Esophagus muscularis mucosa (tissue), 4 donors: ENCODE measurements around the gene ETFB. TPM values are rescaled to one million over a fixed set of nuclear protein-coding genes. Genes with fewer than 3 reads are reported as not detected.

ENCODE experiments used
- DNase-seq: peaks from one replicate; pipeline ENCODE4 v3.0.0-alpha.2; 2017; ENCODE audit errors: extremely low spot score
- H3K27ac ChIP-seq, 4 donors: fragments of 200-600 bp; sonication (generic); replicated peaks in 1 of 4; 1 replicate in 3 of 4; 2 replicates in 1 of 4; pipeline ENCODE4 v1.5.1; 2016 to 2019; ENCODE audit warnings: mild to moderate bottlenecking in 1 of 4
- H3K27me3 ChIP-seq, 4 donors: fragments of 200-600 bp; sonication (generic); one replicate each; pipeline versions ENCODE4 v1.5.1 to v1.6.0; 2016 to 2019
- H3K36me3 ChIP-seq, 4 donors: fragments of 200-600 bp; sonication (generic); one replicate each; pipeline ENCODE4 v1.5.1; 2016 to 2019
- H3K4me1 ChIP-seq, 4 donors: fragments of 200-600 bp; sonication (generic); one replicate each; pipeline ENCODE4 v1.5.1; 2016 to 2019
- H3K4me3 ChIP-seq, 4 donors: fragments of 200-600 bp; sonication (generic); 1 replicate in 2 of 4; 2 replicates in 2 of 4; pipeline ENCODE4 v1.5.1; 2016 to 2019; ENCODE audit warnings: mild to moderate bottlenecking in 4 of 4, moderate library complexity in 1 of 4
- H3K9me3 ChIP-seq, 4 donors: fragments of 200-600 bp; sonication (generic); 1 replicate in 3 of 4; 2 replicates in 1 of 4; pipeline ENCODE4 v1.5.1; 2016 to 2019
- EP300 ChIP-seq: sonication (generic); formaldehyde crosslinking; IDR thresholded peaks from one replicate; pipeline ENCODE4 v1.6.1; 2017; ENCODE audit warnings: antibody characterized with exemption
- POLR2A ChIP-seq: fragments of 450-650 bp; IDR thresholded peaks from one replicate; pipeline ENCODE4 v1.6.1; 2017; ENCODE audit warnings: antibody characterized with exemption, moderate library complexity, mild to moderate bottlenecking, low read depth
- POLR2AphosphoS5 ChIP-seq, 2 donors: sonication (generic); formaldehyde crosslinking; IDR thresholded peaks; one replicate each; pipeline ENCODE4 v1.6.1; 2017; ENCODE audit warnings: antibody characterized with exemption in 2 of 2
- WGBS: methylation state at CpG from one replicate; pipeline ENCODE4 v1.1.5; 2018; 5-methylcytosine and 5-hydroxymethylcytosine counted together
- intact Hi-C: fragments of 100-400 bp; cut with DNase I; formaldehyde crosslinking; loops from one replicate; pipeline ENCODE4 v1.15.1; 2023
- total RNA-seq, 4 donors: library from RNA; depleted of rRNA; stranded (reverse); fragments of >200 nt; gene quantifications; one replicate each; pipeline versions ENCODE4 v1.1.0 to v1.2.1, GENCODE V29; 2016
- TF ChIP-seq, protein P1 (sequence below), 3 experiments: fragments of 200-600 bp in 2 of 3; fragments of 450-650 bp in 1 of 3; sonication (generic) in 2 of 3; IDR thresholded peaks; one replicate each; pipeline ENCODE4 v1.5.1; 2017 to 2019; ENCODE audit warnings: antibody characterized with exemption in 3 of 3, mild to moderate bottlenecking in 2 of 3, moderate library complexity in 1 of 3

Gene ETFB
- total RNA-seq, 4 donors from 2014 or later = 86.3 to 121 (median 106) TPM

DNA sequence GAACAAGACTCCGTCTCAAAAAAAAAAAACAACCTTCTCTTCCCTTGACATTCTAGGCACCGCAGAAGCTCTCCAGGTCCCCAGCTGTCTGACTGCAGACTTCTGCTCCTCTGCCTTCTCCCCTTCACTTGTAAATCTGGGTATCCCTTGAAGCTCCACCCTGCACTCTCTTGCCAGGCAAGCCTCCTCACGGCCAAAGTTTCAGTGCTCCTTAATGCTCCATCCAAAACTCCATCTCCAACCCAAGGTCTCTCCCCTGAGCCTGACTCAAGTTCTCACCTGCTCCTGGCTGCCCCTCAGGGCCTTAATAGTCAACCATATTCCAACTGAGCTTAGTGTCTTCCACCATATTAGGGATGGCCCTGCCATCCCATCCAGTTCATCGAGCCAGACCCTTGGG lies 4.0 kb upstream of the ETFB start:
- Histone ChIP-seq H3K4me3 (no peak overlapping the region), H3K27me3 (no peaks in the 10 kb centered on the region), H3K9me3 (no peaks in the 10 kb centered on the region), H3K36me3 (no peaks in the 10 kb centered on the region), H3K4me1 (peaks cover under 1 to 20% (median 19%) of the 10 kb centered on the region in 4 donors), H3K27ac (no peak overlapping the region)
- DNase-seq = no peak
- WGBS = 77% methylated on average over 4 of the region's 4 CpGs
- intact Hi-C loops = no loop called here
- TF ChIP-seq, protein P1, sequence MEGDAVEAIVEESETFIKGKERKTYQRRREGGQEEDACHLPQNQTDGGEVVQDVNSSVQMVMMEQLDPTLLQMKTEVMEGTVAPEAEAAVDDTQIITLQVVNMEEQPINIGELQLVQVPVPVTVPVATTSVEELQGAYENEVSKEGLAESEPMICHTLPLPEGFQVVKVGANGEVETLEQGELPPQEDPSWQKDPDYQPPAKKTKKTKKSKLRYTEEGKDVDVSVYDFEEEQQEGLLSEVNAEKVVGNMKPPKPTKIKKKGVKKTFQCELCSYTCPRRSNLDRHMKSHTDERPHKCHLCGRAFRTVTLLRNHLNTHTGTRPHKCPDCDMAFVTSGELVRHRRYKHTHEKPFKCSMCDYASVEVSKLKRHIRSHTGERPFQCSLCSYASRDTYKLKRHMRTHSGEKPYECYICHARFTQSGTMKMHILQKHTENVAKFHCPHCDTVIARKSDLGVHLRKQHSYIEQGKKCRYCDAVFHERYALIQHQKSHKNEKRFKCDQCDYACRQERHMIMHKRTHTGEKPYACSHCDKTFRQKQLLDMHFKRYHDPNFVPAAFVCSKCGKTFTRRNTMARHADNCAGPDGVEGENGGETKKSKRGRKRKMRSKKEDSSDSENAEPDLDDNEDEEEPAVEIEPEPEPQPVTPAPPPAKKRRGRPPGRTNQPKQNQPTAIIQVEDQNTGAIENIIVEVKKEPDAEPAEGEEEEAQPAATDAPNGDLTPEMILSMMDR (IDR thresholded peaks at IDR 0.05) = no peak

DNA sequence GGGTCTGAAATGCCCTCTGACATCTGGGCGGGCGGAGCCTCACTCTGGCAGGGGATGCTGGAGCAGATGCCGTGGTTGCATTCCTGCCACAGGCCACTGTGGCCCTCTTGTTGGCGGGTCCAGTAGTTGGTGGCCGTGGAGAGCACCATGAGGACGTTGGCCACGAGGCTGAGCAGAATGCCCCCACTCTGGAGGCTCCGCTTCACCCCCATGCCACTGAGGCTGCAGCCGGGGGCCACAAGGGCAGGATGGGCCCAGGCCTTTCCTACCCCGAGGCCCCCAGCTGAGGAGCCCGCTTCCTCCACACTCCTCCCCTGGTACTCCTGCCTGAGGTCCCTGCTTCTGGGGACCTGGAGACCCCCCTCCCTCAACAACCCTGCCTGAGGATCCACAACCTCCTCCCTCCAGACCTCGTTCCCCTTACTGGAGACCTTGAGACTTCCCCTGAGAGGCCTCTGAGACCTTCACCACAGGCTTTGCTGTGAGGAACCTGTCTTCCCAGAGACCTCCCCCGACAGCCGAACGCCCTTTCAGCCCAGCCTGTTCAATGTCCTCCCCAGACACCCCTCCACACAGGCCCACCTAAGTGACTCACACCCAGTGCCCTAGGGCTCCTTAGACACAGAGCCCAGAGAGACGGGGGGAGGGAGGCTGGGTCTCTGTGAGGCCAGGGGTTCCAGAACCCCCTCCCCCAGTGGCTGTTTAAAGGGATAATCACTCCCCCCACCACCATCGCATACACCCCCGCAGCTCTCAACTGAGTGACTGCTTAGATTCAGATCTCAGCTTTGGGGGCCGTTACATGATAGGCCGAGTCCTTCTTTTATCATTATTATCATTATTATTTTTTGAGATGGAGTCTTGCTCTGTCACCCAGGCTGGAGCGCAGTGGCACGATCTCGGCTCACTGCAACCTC lies 2.4 kb upstream of the ETFB start, which contains the start of gene CLDND2:
Gene CLDND2 (minus strand): TSS at position 638 of the 917 bp plus-strand sequence. CDS start 426 bp downstream, at position 212.
- WGBS = 59% methylated on average over 23 of the region's 23 CpGs
- DNase-seq = no peak
- Histone ChIP-seq H3K27ac (peak within 1 kb of the TSS; percentile 95 to 99 (median 97)), H3K4me3 (peak within 1 kb of the TSS; percentile 67 to 86 (median 75)), H3K27me3 (no peaks in the 10 kb centered on the region), H3K9me3 (no peaks in the 10 kb centered on the region), H3K36me3 (no peaks in the 10 kb centered on the region), H3K4me1 (peaks cover 17 to 36% (median 35%) of the 10 kb centered on the region in 4 donors)
- no peak for TF ChIP-seq POLR2AphosphoS5 (IDR thresholded peaks at IDR 0.05)
- no peak for TF ChIP-seq EP300
- intact Hi-C loops = loop anchor here (10.0 kb wide), 1 partner anchor 336 kb away; no protein-coding TSS in a partner anchor

DNA sequence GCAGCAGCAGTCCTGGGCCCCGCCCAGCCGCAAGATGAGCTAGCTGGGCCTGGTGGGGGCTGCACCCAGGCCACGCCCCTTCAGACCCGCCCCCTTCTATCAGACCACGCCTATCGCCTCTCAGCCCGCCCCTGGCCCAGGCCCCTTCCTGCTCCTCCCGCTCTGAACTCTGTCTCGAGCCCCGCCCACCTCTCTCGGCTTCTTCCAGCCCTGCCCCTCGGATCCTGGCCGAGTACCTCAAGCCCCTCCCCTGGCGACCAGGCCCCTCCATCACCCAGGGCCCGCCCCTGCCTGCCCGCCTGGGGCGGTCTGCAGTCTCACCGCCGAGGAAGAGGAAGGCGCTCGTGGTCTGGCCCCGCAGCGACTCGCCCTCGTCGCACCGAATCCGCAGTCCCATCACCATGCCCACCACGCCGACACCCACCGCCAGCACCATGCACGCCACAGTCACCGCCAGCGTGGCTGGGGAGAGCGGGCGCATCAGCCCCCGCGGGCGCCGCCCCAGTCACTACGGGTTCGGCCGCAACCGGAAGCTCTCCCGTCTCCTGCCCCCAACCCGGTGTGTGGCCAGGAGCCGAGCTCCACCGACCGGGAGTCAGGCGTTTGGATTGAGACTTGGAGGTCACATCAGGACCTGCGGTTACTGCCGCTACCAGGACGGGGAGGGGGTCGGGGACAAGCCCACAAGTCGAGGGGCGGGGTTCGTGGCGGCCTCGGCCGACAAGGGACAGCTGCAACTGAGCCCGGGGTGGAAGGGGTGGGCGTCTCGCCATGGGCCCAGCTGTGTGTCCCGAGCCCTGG lies 1.6 kb upstream of the ETFB start:
- DNase-seq = peak; percentile 99
- 0% methylated on average over 28 of the region's 64 CpGs for WGBS
- peak overlapping the region; percentile 95 to 99 (median 97) for H3K27ac ChIP-seq
- peaks cover 26 to 45% (median 43%) of the 10 kb centered on the region in 4 donors for H3K4me1 ChIP-seq
- no peaks in the 10 kb centered on the region for H3K27me3 ChIP-seq
- TF ChIP-seq POLR2A (no peak), POLR2AphosphoS5 (IDR thresholded peaks at IDR 0.05) (peak in 1 of 2 donors; percentile 97)
- TF ChIP-seq, protein P1 (IDR thresholded peaks at IDR 0.05) = peak in 1 of 3 experiments; percentile 14
- no peaks in the 10 kb centered on the region for H3K36me3 ChIP-seq
- intact Hi-C loops = loop anchor here (10.0 kb wide), 1 partner anchor 337 kb away; no protein-coding TSS in a partner anchor
- no peaks in the 10 kb centered on the region for H3K9me3 ChIP-seq
- peak overlapping the region; percentile 67 to 86 (median 75) for H3K4me3 ChIP-seq

DNA sequence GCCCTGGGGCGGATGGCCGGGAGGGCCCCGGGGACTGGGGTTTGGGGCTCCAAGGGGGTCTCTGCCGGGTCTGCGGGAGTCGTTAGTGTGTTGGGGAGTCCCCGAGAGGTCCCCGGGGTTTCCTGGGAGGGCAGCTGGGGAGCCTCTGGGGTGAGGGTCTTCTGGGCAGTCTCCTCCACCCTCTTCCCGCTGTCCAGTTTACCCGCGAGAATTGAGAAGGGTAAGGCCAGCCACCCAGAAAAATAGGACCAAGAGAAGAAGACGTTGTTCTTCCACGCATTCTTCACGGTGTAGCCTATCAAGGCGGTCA lies 1.0 kb upstream of the ETFB start:
- peak overlapping the region; percentile 67 to 86 (median 75) for H3K4me3 ChIP-seq
- no peaks in the 10 kb centered on the region for H3K27me3 ChIP-seq
- peaks cover 30 to 50% (median 49%) of the 10 kb centered on the region in 4 donors for H3K4me1 ChIP-seq
- no peaks in the 10 kb centered on the region for H3K9me3 ChIP-seq
- DNase-seq = no peak
- peak overlapping the region; percentile 95 to 99 (median 97) for H3K27ac ChIP-seq
- H3K36me3 ChIP-seq = no peaks in the 10 kb centered on the region
- intact Hi-C loops = loop anchor here (10.0 kb wide), 1 partner anchor 338 kb away; no protein-coding TSS in a partner anchor
- TF ChIP-seq POLR2AphosphoS5 (IDR thresholded peaks at IDR 0.05) (peak in 1 of 2 donors; percentile 99), EP300 (no peak), POLR2A (peak; percentile 63)
- TF ChIP-seq, protein P1 (IDR thresholded peaks at IDR 0.05) = no peak
- 0% methylated on average over 8 of the region's 15 CpGs for WGBS
